Measurements from ENCODE around the gene IL11RA.
A peak's percentile ranks its signal among the peaks of the same experiment; 100 is the strongest.

The IL11RA gene

DNA sequence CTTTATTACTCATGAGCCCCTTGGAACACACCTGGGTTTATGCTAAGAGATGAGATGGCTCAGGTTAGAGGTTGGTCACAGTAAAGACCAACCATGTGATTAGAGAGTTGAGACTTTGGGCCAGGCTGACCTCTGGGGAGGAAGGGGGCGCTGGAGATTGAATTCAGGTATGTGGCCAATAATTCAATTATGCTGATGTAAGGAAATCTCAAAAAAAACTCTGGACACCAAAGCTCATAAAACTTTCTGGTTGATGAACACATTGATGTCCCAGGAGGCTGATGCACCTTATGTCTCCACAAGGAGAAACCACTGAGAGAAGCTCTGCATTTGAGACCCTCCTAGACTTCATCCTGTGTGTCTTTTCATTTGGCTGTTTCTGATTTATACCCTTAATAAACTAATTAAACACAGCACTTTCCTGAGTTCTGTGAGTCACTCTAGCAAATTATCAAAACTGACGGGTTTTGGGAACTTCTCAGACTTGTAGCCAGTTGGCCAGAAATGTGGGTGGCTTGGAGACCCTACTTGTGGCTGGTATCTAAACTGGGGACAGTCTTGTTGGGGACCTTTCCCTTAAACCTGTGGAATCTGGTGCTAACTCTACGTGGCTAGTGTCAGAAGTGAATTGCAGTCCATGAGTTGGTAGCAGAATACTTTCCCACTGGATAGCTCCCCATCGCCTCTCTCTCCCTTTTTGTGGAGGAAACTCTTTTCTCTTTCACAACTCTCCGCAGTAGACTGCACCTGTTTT is 18.0 kb downstream of the IL11RA start:
- no peak overlapping the region for H3K4me3 ChIP-seq (ENCODE audit: low read depth, low read length)
- in situ Hi-C loops (cut with HindIII; ENCODE audit: low sequenced_read_pairs): no loop called here
- DNase-seq (ENCODE audit: low read depth): no peak
- TF ChIP-seq, protein P1, sequence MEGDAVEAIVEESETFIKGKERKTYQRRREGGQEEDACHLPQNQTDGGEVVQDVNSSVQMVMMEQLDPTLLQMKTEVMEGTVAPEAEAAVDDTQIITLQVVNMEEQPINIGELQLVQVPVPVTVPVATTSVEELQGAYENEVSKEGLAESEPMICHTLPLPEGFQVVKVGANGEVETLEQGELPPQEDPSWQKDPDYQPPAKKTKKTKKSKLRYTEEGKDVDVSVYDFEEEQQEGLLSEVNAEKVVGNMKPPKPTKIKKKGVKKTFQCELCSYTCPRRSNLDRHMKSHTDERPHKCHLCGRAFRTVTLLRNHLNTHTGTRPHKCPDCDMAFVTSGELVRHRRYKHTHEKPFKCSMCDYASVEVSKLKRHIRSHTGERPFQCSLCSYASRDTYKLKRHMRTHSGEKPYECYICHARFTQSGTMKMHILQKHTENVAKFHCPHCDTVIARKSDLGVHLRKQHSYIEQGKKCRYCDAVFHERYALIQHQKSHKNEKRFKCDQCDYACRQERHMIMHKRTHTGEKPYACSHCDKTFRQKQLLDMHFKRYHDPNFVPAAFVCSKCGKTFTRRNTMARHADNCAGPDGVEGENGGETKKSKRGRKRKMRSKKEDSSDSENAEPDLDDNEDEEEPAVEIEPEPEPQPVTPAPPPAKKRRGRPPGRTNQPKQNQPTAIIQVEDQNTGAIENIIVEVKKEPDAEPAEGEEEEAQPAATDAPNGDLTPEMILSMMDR (IDR thresholded peaks at IDR 0.05; ENCODE audit: low read depth, low read length, missing control alignments): no peak

DNA sequence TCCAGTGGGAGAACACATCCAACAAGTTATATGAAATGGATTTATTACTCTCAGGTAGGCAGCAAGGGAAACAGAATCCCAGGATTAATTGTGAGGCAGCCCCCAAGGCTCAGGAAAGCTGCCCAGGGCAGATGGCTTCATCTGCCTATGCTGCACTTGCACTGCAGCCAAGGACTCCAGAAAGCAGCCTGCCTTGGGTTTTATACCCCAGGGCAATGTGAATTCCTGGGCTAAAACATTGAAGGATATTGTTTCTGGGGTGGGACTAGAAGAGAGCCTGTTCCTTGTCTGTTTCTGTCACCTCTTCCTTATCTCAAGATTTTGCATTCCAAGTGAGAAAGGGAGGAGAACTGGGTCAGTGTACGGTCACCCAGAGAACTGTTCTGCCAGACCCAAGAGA is 19.3 kb downstream of the IL11RA start:
- in situ Hi-C loops (cut with HindIII; ENCODE audit: low sequenced_read_pairs): no loop called here
- no peak for DNase-seq (ENCODE audit: low read depth)
- TF ChIP-seq, protein P1 (IDR thresholded peaks at IDR 0.05; ENCODE audit: low read depth, low read length, missing control alignments): no peak

GRCh38 chr9:34674440-34674839 is 22.5 kb downstream of the IL11RA start:
- in situ Hi-C loops (cut with HindIII; ENCODE audit: low sequenced_read_pairs): no loop called here
- DNase-seq (ENCODE audit: low read depth): no peak
- H3K4me3 ChIP-seq (ENCODE audit: low read depth, low read length): no peak overlapping the region
- TF ChIP-seq, protein P1 (IDR thresholded peaks at IDR 0.05; ENCODE audit: low read depth, low read length, missing control alignments): no peak

More for the DNA sequence above, 19.3 kb downstream of the IL11RA start:
- no peak overlapping the region for H3K4me3 ChIP-seq (ENCODE audit: low read depth, low read length)

DNA sequence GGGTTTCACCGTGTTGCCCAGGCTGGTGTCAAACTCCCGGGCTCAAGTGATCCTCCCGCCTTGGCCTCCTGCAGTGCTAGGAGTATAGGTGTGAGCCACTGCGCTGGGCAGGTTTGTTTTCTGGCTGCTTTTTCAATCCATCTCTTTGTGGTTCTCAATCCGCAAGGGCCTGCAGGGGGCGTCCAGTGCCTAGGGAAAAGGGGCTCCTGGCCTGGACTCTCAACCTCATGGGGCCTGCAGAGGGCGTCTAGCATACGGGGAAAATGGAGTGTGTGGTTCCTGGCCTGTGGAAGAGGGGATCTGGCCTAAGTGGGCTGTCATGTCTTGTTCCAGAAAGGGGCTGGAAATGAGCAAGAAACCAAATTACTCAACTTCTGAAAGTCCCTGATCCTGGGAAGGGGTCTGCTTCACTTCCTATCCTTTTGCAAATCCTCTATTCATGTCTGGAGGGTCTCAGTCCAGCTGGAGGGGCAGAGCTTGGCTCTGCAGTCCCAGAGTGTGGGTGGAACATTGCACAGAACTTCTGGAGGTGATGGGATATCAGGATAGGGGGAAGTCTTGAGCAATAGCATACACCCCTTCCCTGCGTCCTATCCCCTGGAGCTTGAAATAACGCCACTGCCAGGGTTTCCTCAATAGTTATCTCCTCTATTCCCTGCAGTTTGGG is 23.2 kb downstream of the IL11RA start:
- H3K4me3 ChIP-seq (ENCODE audit: low read depth, low read length): no peak overlapping the region
- in situ Hi-C loops (cut with HindIII; ENCODE audit: low sequenced_read_pairs): no loop called here
- TF ChIP-seq, protein P1 (IDR thresholded peaks at IDR 0.05; ENCODE audit: low read depth, low read length, missing control alignments): peak; percentile 81

GRCh38 chr9:34675869-34676268 is 23.9 kb downstream of the IL11RA start:
- in situ Hi-C loops (cut with HindIII; ENCODE audit: low sequenced_read_pairs): no loop called here
- no peak overlapping the region for H3K4me3 ChIP-seq (ENCODE audit: low read depth, low read length)
- TF ChIP-seq, protein P1 (IDR thresholded peaks at IDR 0.05; ENCODE audit: low read depth, low read length, missing control alignments): no peak
- DNase-seq (ENCODE audit: low read depth): no peak

More for the DNA sequence above, 23.2 kb downstream of the IL11RA start:
- peak; percentile 29 for DNase-seq (ENCODE audit: low read depth)

DNA sequence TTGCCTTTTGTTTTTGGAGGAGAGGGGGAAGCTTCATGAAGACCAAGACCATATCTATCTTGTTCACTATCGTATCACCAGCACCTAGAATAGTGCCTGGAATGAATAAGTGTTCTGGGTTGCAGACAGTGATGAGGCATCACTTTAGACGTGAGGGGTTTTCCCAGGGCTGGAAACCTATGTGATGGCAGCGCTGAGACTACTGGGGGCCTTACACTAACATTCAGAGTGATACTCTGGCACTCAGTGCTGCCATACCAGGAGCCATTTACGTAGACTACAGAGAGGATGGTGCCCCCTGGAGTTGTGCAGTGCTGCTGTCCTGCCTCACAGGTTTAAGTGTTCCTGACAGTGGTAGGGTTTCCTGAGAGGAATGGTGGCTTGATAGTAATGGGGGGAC is 32.2 kb downstream of the IL11RA start:
- in situ Hi-C loops (cut with HindIII; ENCODE audit: low sequenced_read_pairs): no loop called here
- H3K4me3 ChIP-seq (ENCODE audit: low read depth, low read length): no peak overlapping the region
- DNase-seq (ENCODE audit: low read depth): no peak
- TF ChIP-seq, protein P1 (IDR thresholded peaks at IDR 0.05; ENCODE audit: low read depth, low read length, missing control alignments): no peak

Data from astrocyte of the cerebellum (primary cell).